B cell (primary cell): ENCODE measurements around the gene FLG2. TPM values are rescaled to one million over a fixed set of nuclear protein-coding genes. Genes with fewer than 3 reads are reported as not detected.

Experiments
- polyA plus RNA-seq: library from polyadenylated mRNA; depleted of rRNA; stranded (reverse); fragments of >200 nt; gene quantifications from 2 replicates; pipeline ENCODE4 v1.2.3, GENCODE V29; 2012
- small RNA-seq: library from RNA; depleted of rRNA; stranded (forward); fragments of <200 nt; gene quantifications from one replicate; pipeline ENCODE3, GENCODE V24; 2012; ENCODE audit warnings: low replicate concordance, low read depth; ENCODE audit not compliant: insufficient read length
- total RNA-seq, 2 donors: library from RNA; stranded (reverse); fragments of 120-200 nt in 1 of 2; gene quantifications; 1 replicate in 1 of 2; 2 replicates in 1 of 2; pipeline versions ENCODE4 v1.2.3 to v1.2.4, GENCODE V29; 2013 to 2022

Gene FLG2
- total and polyA plus RNA-seq, 2 donors (not counting 1 experiment from before 2014, with no cell fraction given) = not detected

Small RNAs within 50 kb of the gene (small RNA-seq; reads per million reads assigned to genes)
- gene HMGN3P1 = not detected

Other genes starting within 250 kb of the FLG2 start
- gene TCHH, start 244.6 kb downstream of the FLG2 start, total RNA-seq = not detected in 2 replicates
- gene TCHH, start 244.6 kb downstream of the FLG2 start, polyA plus RNA-seq = not detected in 2 replicates
- not detected in 2 replicates for gene RPTN, start 200.8 kb downstream of the FLG2 start, total RNA-seq
- not detected in 2 replicates for gene RPTN, start 200.8 kb downstream of the FLG2 start, polyA plus RNA-seq
- gene HRNR, start 135.8 kb downstream of the FLG2 start, total RNA-seq = not detected in 2 replicates
- gene HRNR, start 135.8 kb downstream of the FLG2 start, polyA plus RNA-seq = not detected in 2 replicates
- not detected in 2 replicates for gene FLG, start 34.8 kb downstream of the FLG2 start, total RNA-seq
- gene FLG, start 34.8 kb downstream of the FLG2 start, polyA plus RNA-seq = not detected in 2 replicates
- gene CRNN, start 54.3 kb upstream of the FLG2 start, total RNA-seq = not detected in 2 replicates
- gene CRNN, start 54.3 kb upstream of the FLG2 start, polyA plus RNA-seq = not detected in 2 replicates
- gene LCE5A, start 150.8 kb upstream of the FLG2 start, total RNA-seq = not detected in 2 replicates
- not detected in 2 replicates for gene LCE5A, start 150.8 kb upstream of the FLG2 start, polyA plus RNA-seq
- gene CRCT1, start 154.5 kb upstream of the FLG2 start, total RNA-seq = not detected in 2 replicates
- not detected in 2 replicates for gene CRCT1, start 154.5 kb upstream of the FLG2 start, polyA plus RNA-seq
- not detected in 2 replicates for gene LCE3E, start 206.8 kb upstream of the FLG2 start, total RNA-seq
- gene LCE3E, start 206.8 kb upstream of the FLG2 start, polyA plus RNA-seq = not detected in 2 replicates
- gene LCE3D, start 220.5 kb upstream of the FLG2 start, total RNA-seq = not detected in 2 replicates
- not detected in 2 replicates for gene LCE3D, start 220.5 kb upstream of the FLG2 start, polyA plus RNA-seq
- gene LCE3C, start 240.2 kb upstream of the FLG2 start, total RNA-seq = not detected in 2 replicates
- not detected in 2 replicates for gene LCE3C, start 240.2 kb upstream of the FLG2 start, polyA plus RNA-seq